Ovary (tissue), 9 donors: Measurements from ENCODE around the gene HSPA12A. TPM values are rescaled to one million over a fixed set of nuclear protein-coding genes. Genes with fewer than 3 reads are reported as not detected.

Source experiments
- DNase-seq, 5 donors: peaks; one replicate each; pipeline ENCODE4 v3.0.0-alpha.2; 2019 to 2020
- H3K27ac ChIP-seq, 2 donors: fragments of 200-600 bp; one replicate each; pipeline versions ENCODE4 v1.5.1 to v1.8.0; 2019 to 2022
- H3K27me3 ChIP-seq: fragments of 200-600 bp; one replicate; pipeline ENCODE4 v1.8.0; 2022
- H3K36me3 ChIP-seq: fragments of 200-600 bp; sonication (generic); one replicate; pipeline ENCODE4 v1.5.1; 2019
- H3K4me1 ChIP-seq: one replicate; pipeline ENCODE4 v1.8.1; 2013; ENCODE audit warnings: mild to moderate bottlenecking, moderate library complexity; ENCODE audit not compliant: insufficient read depth
- H3K4me3 ChIP-seq: fragments of 200-600 bp; sonication (generic); one replicate; pipeline ENCODE4 v1.5.1; 2017
- H3K9me3 ChIP-seq, 2 donors: fragments of 200-600 bp in 1 of 2; sonication (generic) in 1 of 2; one replicate each; pipeline versions ENCODE4 v1.5.1 to v1.8.1; 2013 to 2019; ENCODE audit warnings: mild to moderate bottlenecking in 1 of 2, moderate library complexity in 1 of 2
- EP300 ChIP-seq: sonication (generic); formaldehyde crosslinking; IDR thresholded peaks from one replicate; pipeline ENCODE4 v1.6.1; 2017; ENCODE audit warnings: antibody characterized with exemption
- POLR2A ChIP-seq: fragments of 450-650 bp; IDR thresholded peaks from one replicate; pipeline ENCODE4 v1.6.1; 2017; ENCODE audit warnings: antibody characterized with exemption, mild to moderate bottlenecking, moderate library complexity
- WGBS, 3 donors: extraction: QIAGEN DNeasy Blood & Tissue Kit in 1 of 3; methylation state at CpG; one replicate each; pipeline versions ENCODE4 v1.1.5 to v1.1.7; 2013 to 2017; 5-methylcytosine and 5-hydroxymethylcytosine counted together
- intact Hi-C, 4 donors: fragments of 100-400 bp; cut with DNase I; formaldehyde crosslinking; loops; one replicate each; pipeline versions ENCODE4 v1.11.0 to v1.15.1; 2022 to 2023
- polyA plus RNA-seq, 2 donors: library from polyadenylated mRNA; stranded (reverse); fragments of 200-250 nt in 1 of 2; fragments of 350-450 nt in 1 of 2; fragmentation: Illumina TruSeq in 1 of 2; extraction: RNeasy Lipid Tissue Mini Kit (QIAGEN cat#74804) in 1 of 2; gene quantifications; one replicate each; pipeline ENCODE4 v1.2.3, GENCODE V29; 2013 to 2014
- total RNA-seq, 7 donors: library from RNA; depleted of rRNA in 2 of 7; stranded (reverse); fragments of >200 nt in 2 of 7; fragmentation: NEBNext Ultra II Directional in 3 of 7; extraction: Animal tissue kit (Norgen Biotek cat#: 25700) in 3 of 7; gene quantifications; one replicate each; pipeline versions ENCODE4 v1.1.0 to v1.2.4, GENCODE V29; 2016 to 2023
- TF ChIP-seq, protein P1 (sequence below), 3 donors: fragments of 450-650 bp in 2 of 3; fragments of 200-600 bp in 1 of 3; IDR thresholded peaks; one replicate each; pipeline versions ENCODE4 v1.5.1 to v1.8.0; 2016 to 2022; ENCODE audit warnings: antibody characterized with exemption in 3 of 3, mild to moderate bottlenecking in 1 of 3
- donor health status: DM: no; HTN: no; CAD: no; lungs with moderate emphysema.
- donor health status: DM: no; HTN: no; CAD: no.
- donor health status: Bipolar disorder and iron deficiency.
- donor health status: DM: yes; HTN: yes; CAD: no.
- donor health status: DM: no; HTN: no; CAD: no.
- donor health status: DM: yes; HTN: yes; CAD: no.

The HSPA12A gene
- total and polyA plus RNA-seq, 9 donors: 16.0 to 47.5 (median 36.4) TPM

- Histone ChIP-seq H3K4me3 (no peak overlapping the region), H3K36me3 (no peaks in the 10 kb centered on the region), H3K27ac (no peak overlapping the region), H3K9me3 (no peaks in the 10 kb centered on the region), H3K4me1 (no peaks in the 10 kb centered on the region), H3K27me3 (no peaks in the 10 kb centered on the region)
- TF ChIP-seq, protein P1, sequence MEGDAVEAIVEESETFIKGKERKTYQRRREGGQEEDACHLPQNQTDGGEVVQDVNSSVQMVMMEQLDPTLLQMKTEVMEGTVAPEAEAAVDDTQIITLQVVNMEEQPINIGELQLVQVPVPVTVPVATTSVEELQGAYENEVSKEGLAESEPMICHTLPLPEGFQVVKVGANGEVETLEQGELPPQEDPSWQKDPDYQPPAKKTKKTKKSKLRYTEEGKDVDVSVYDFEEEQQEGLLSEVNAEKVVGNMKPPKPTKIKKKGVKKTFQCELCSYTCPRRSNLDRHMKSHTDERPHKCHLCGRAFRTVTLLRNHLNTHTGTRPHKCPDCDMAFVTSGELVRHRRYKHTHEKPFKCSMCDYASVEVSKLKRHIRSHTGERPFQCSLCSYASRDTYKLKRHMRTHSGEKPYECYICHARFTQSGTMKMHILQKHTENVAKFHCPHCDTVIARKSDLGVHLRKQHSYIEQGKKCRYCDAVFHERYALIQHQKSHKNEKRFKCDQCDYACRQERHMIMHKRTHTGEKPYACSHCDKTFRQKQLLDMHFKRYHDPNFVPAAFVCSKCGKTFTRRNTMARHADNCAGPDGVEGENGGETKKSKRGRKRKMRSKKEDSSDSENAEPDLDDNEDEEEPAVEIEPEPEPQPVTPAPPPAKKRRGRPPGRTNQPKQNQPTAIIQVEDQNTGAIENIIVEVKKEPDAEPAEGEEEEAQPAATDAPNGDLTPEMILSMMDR (IDR thresholded peaks at IDR 0.05): no peak
- no peak for TF ChIP-seq EP300
- TF ChIP-seq POLR2A: no peak
- no peak for DNase-seq
- intact Hi-C loops: no loop called here
- 13 to 21% (median 16%) methylated on average over 5 of the region's 5 CpGs for WGBS, 3 donors
These were observed 81.5 kb downstream of the HSPA12A start for GRCh38 chr10:116660860-116661259.

DNA sequence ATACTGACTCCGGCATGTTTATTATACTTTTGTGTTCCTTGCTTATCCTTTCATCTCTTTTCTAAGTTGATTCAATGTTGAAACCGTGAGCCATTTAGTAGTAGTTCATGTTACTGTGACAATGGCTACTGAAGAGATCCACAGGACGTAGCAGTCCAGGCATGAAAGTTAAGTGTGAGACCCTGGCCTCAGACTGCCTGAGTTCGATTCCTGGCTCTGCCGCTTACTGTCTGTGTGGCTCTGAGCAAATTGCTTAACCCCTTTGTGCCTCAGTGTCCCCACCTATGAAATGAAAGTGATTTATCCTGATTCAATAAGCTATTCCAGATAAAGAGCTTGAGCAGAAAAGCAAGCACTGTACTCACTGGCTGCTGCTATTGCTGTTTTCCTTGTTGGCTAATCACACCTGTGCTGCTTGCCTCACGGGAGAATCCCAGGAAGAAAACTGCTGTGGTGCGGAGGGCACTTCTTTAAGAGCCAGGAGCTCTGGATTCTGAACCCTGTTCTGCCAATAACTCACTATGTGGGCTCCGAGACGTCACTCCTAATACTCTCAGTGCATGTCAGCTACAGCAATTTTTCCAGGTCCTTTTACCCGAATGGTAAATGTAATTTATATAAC is 83.2 kb downstream of the HSPA12A start:
- no peak overlapping the region for H3K27ac ChIP-seq
- 80 to 89% (median 83%) methylated on average over 10 of the region's 10 CpGs for WGBS, 3 donors
- intact Hi-C loops: no loop called here

GRCh38 chr10:116657863-116658551 is 84.4 kb downstream of the HSPA12A start:
- H3K27me3 ChIP-seq: no peaks in the 10 kb centered on the region
- no peaks in the 10 kb centered on the region for H3K4me1 ChIP-seq
- intact Hi-C loops: no loop called here
- no peak overlapping the region for H3K27ac ChIP-seq
- no peak for DNase-seq
- no peak overlapping the region for H3K4me3 ChIP-seq
- WGBS, 3 donors: 90 to 94% (median 90%) methylated on average over 5 of the region's 5 CpGs
- no peaks in the 10 kb centered on the region for H3K9me3 ChIP-seq
- TF ChIP-seq, protein P1 (IDR thresholded peaks at IDR 0.05): no peak
- TF ChIP-seq EP300 (no peak), POLR2A (no peak)
- no peaks in the 10 kb centered on the region for H3K36me3 ChIP-seq

More for the DNA sequence above, 83.2 kb downstream of the HSPA12A start:
- no peak for DNase-seq
- Histone ChIP-seq H3K27me3 (no peaks in the 10 kb centered on the region), H3K4me1 (no peaks in the 10 kb centered on the region), H3K36me3 (no peaks in the 10 kb centered on the region), H3K4me3 (no peak overlapping the region), H3K9me3 (no peaks in the 10 kb centered on the region)
- no peak for TF ChIP-seq EP300
- TF ChIP-seq, protein P1 (IDR thresholded peaks at IDR 0.05): no peak
- TF ChIP-seq POLR2A: no peak

- TF ChIP-seq POLR2A (no peak), EP300 (no peak)
- TF ChIP-seq, protein P1 (IDR thresholded peaks at IDR 0.05): no peak
- H3K27me3 ChIP-seq: no peaks in the 10 kb centered on the region
- WGBS, 3 donors: 77 to 82% (median 79%) methylated on average over 4 of the region's 4 CpGs
- H3K27ac ChIP-seq: no peak overlapping the region
- intact Hi-C loops: no loop called here
- H3K4me3 ChIP-seq: no peak overlapping the region
- no peaks in the 10 kb centered on the region for H3K9me3 ChIP-seq
- H3K4me1 ChIP-seq: no peaks in the 10 kb centered on the region
- no peaks in the 10 kb centered on the region for H3K36me3 ChIP-seq
- no peak for DNase-seq
These were observed 86.3 kb downstream of the HSPA12A start for GRCh38 chr10:116656044-116656443.
